OCI-LY3 (cell line): ENCODE results near the gene CGN.

Source experiments
- H2AFZ ChIP-seq: fragments of 200-600, 300-600 bp; shearing (Covaris generic); 2 replicates; pipeline ENCODE4 v1.6.0; 2014; ENCODE audit warnings: antibody characterized with exemption, low read depth, low read length
- H3K27ac ChIP-seq: fragments of 200-600, 300-600 bp; sonication (generic); 2 replicates; pipeline ENCODE4 v1.5.1; 2014; ENCODE audit warnings: mild to moderate bottlenecking, low read length, moderate library complexity, mixed read lengths
- H3K27me3 ChIP-seq: fragments of 200-600, 300-600 bp; sonication (generic); 2 replicates; pipeline ENCODE4 v1.6.1; 2014; ENCODE audit warnings: low read depth, low read length, mixed read lengths
- H3K36me3 ChIP-seq: fragments of 200-600, 300-600 bp; sonication (generic); replicated peaks from 2 replicates; pipeline ENCODE3; 2014; ENCODE audit warnings: low read depth, low read length, mixed read lengths
- H3K4me1 ChIP-seq: fragments of 300-600, 200-600 bp; sonication (generic); 2 replicates; pipeline ENCODE4 v1.6.1; 2014; ENCODE audit warnings: low read length, mixed read lengths
- H3K4me2 ChIP-seq: fragments of 200-600, 300-600 bp; sonication (generic); 2 replicates; pipeline ENCODE4 v1.6.1; 2014; ENCODE audit warnings: low read length, mixed read lengths
- H3K4me3 ChIP-seq: fragments of 300-600, 200-600 bp; sonication (generic); 2 replicates; pipeline ENCODE4 v1.5.1; 2014; ENCODE audit warnings: antibody characterized with exemption, mild to moderate bottlenecking, low read length, moderate library complexity
- H3K79me2 ChIP-seq: fragments of 300-600, 200-600 bp; shearing (Covaris generic); 2 replicates; pipeline ENCODE4 v1.6.1; 2014; ENCODE audit warnings: mild to moderate bottlenecking, low read length, mixed read lengths
- H3K9ac ChIP-seq: fragments of 300-600, 200-600 bp; shearing (Covaris generic); 2 replicates; pipeline ENCODE4 v1.6.0; 2014; ENCODE audit warnings: mild to moderate bottlenecking, low read length, moderate library complexity
- H3K9me3 ChIP-seq: fragments of 200-600, 300-600 bp; shearing (Covaris generic); 2 replicates; pipeline ENCODE4 v1.6.1; 2014; ENCODE audit warnings: low read length, mixed read lengths; ENCODE audit not compliant: insufficient read depth
- H4K20me1 ChIP-seq: fragments of 200-600, 300-600 bp; sonication (generic); 2 replicates; pipeline ENCODE4 v1.6.1; 2016; ENCODE audit warnings: low read length, mixed read lengths; ENCODE audit not compliant: insufficient read depth
- EZH2phosphoT487 ChIP-seq: fragments of 200-600 bp; shearing (Covaris generic); IDR thresholded peaks from 2 replicates; pipeline ENCODE4 v1.6.1; 2018; ENCODE audit warnings: antibody characterized with exemption, mixed run types, low read depth
- TF ChIP-seq, protein P1 (sequence below): fragments of 200-600, 300-600 bp; sonication (generic); IDR thresholded peaks from 2 replicates; pipeline ENCODE4 v1.5.1; 2014; ENCODE audit warnings: antibody characterized with exemption, low read length, low read depth

Gene CGN

DNA sequence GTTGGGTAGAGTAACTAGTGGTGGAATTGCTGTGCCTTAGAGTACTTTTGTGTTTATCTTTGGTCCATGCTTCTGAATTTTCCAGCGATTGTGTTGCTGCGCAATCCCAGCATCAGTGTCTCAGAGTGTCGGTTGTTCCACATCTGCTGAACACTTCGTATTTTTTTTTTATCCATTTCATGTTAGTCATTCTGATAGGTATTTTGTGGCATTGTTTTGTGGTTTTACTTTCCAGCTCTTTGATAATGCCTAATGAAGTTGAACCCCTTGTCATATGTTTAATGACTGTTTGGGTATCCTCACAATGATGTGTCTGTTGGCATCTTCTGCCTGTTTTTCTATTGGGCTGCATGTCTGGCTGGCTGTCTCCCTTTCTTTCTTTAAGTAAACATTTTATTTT is 42.5 kb downstream of the CGN start:
- Histone ChIP-seq H3K4me1 (no peaks in the 10 kb centered on the region), H3K79me2 (no peaks in the 10 kb centered on the region), H2AFZ (no peak overlapping the region), H3K27me3 (0 out of 2 replicates have a peak, but pooled peaks cover 6% of the 10 kb centered on the region), H3K9ac (no peak overlapping the region), H3K9me3 (no peaks in the 10 kb centered on the region), H3K4me2 (no peak overlapping the region), H3K4me3 (no peak overlapping the region), H3K27ac (no peak overlapping the region), H3K36me3 (no peaks in the 10 kb centered on the region), H4K20me1 (no peaks in the 10 kb centered on the region)
- no peak for TF ChIP-seq EZH2phosphoT487
- TF ChIP-seq, protein P1, sequence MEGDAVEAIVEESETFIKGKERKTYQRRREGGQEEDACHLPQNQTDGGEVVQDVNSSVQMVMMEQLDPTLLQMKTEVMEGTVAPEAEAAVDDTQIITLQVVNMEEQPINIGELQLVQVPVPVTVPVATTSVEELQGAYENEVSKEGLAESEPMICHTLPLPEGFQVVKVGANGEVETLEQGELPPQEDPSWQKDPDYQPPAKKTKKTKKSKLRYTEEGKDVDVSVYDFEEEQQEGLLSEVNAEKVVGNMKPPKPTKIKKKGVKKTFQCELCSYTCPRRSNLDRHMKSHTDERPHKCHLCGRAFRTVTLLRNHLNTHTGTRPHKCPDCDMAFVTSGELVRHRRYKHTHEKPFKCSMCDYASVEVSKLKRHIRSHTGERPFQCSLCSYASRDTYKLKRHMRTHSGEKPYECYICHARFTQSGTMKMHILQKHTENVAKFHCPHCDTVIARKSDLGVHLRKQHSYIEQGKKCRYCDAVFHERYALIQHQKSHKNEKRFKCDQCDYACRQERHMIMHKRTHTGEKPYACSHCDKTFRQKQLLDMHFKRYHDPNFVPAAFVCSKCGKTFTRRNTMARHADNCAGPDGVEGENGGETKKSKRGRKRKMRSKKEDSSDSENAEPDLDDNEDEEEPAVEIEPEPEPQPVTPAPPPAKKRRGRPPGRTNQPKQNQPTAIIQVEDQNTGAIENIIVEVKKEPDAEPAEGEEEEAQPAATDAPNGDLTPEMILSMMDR, result no peak

- Histone ChIP-seq H2AFZ (no peak overlapping the region), H4K20me1 (no peaks in the 10 kb centered on the region), H3K79me2 (no peaks in the 10 kb centered on the region), H3K27me3 (peaks cover 10% of the 10 kb centered on the region), H3K27ac (no peak overlapping the region), H3K4me3 (no peak overlapping the region), H3K36me3 (no peaks in the 10 kb centered on the region), H3K9me3 (no peaks in the 10 kb centered on the region), H3K9ac (no peak overlapping the region), H3K4me1 (no peaks in the 10 kb centered on the region), H3K4me2 (no peak overlapping the region)
- no peak for TF ChIP-seq EZH2phosphoT487
- TF ChIP-seq, protein P1, result no peak
Measured at GRCh38 chr1:151556052-151556451, 44.9 kb downstream of the CGN start.

- Histone ChIP-seq H3K79me2 (no peaks in the 10 kb centered on the region), H3K4me3 (no peak overlapping the region), H3K4me1 (no peaks in the 10 kb centered on the region), H3K27ac (no peak overlapping the region), H3K9ac (no peak overlapping the region), H3K36me3 (no peaks in the 10 kb centered on the region), H2AFZ (no peak overlapping the region), H3K27me3 (peaks cover 17% of the 10 kb centered on the region), H3K9me3 (no peaks in the 10 kb centered on the region), H3K4me2 (no peak overlapping the region), H4K20me1 (no peaks in the 10 kb centered on the region)
- TF ChIP-seq EZH2phosphoT487, result no peak
- TF ChIP-seq, protein P1, result no peak
Measured at GRCh38 chr1:151562661-151563060, 51.5 kb downstream of the CGN start.

GRCh38 chr1:151563376-151563775 is 52.2 kb downstream of the CGN start:
- H4K20me1 ChIP-seq, result no peaks in the 10 kb centered on the region
- no peak overlapping the region for H2AFZ ChIP-seq
- H3K27ac ChIP-seq, result no peak overlapping the region
- H3K79me2 ChIP-seq, result no peaks in the 10 kb centered on the region
- no peak overlapping the region for H3K4me2 ChIP-seq
- no peaks in the 10 kb centered on the region for H3K4me1 ChIP-seq
- no peaks in the 10 kb centered on the region for H3K9me3 ChIP-seq
- no peaks in the 10 kb centered on the region for H3K36me3 ChIP-seq
- H3K4me3 ChIP-seq, result no peak overlapping the region
- H3K27me3 ChIP-seq, result peaks cover 17% of the 10 kb centered on the region
- no peak overlapping the region for H3K9ac ChIP-seq
- TF ChIP-seq, protein P1, result no peak
- TF ChIP-seq EZH2phosphoT487, result no peak
